IPS-NIHi11 (cell line): ENCODE measurements around the gene AUTS2.

Source experiments
- DNase-seq: peaks from one replicate; pipeline ENCODE4 v3.0.0; 2012; ENCODE audit warnings: mixed read lengths, low spot score

Gene AUTS2

GRCh38 chr7:69857014-69857413 lies 258.7 kb downstream of the AUTS2 start:
- no peak for DNase-seq

GRCh38 chr7:69858471-69858870 lies 260.2 kb downstream of the AUTS2 start:
- peak; percentile 22 for DNase-seq

GRCh38 chr7:69859342-69859741 lies 261.1 kb downstream of the AUTS2 start:
- no peak for DNase-seq

GRCh38 chr7:69860486-69860885 lies 262.2 kb downstream of the AUTS2 start:
- DNase-seq: no peak

- no peak for DNase-seq
These were observed 262.8 kb downstream of the AUTS2 start for GRCh38 chr7:69860941-69861622.

- DNase-seq: no peak
These were observed 264.3 kb downstream of the AUTS2 start for GRCh38 chr7:69862413-69863064.

GRCh38 chr7:69864274-69864673 lies 266.0 kb downstream of the AUTS2 start:
- DNase-seq: no peak

- DNase-seq: no peak
These were observed 266.5 kb downstream of the AUTS2 start for GRCh38 chr7:69864822-69865221.

- DNase-seq: no peak
These were observed 270.6 kb downstream of the AUTS2 start for GRCh38 chr7:69868921-69869320.

GRCh38 chr7:69871213-69871885 lies 273.1 kb downstream of the AUTS2 start:
- no peak for DNase-seq

GRCh38 chr7:69871886-69872569 lies 273.8 kb downstream of the AUTS2 start:
- DNase-seq: no peak

- no peak for DNase-seq
These were observed 275.2 kb downstream of the AUTS2 start for GRCh38 chr7:69873512-69873911.

- no peak for DNase-seq
These were observed 279.7 kb downstream of the AUTS2 start for GRCh38 chr7:69878015-69878414.

- no peak for DNase-seq
These were observed 280.3 kb downstream of the AUTS2 start for GRCh38 chr7:69878591-69878990.

GRCh38 chr7:69879989-69880388 lies 281.7 kb downstream of the AUTS2 start:
- no peak for DNase-seq

- DNase-seq: no peak
These were observed 282.6 kb downstream of the AUTS2 start for GRCh38 chr7:69880840-69881239.

- no peak for DNase-seq
These were observed 284.0 kb downstream of the AUTS2 start for GRCh38 chr7:69882269-69882668.

GRCh38 chr7:69883399-69883891 lies 285.2 kb downstream of the AUTS2 start:
- no peak for DNase-seq

- DNase-seq: no peak
These were observed 287.2 kb downstream of the AUTS2 start for GRCh38 chr7:69885431-69885830.

- no peak for DNase-seq
These were observed 291.2 kb downstream of the AUTS2 start for GRCh38 chr7:69889338-69889975.

GRCh38 chr7:69889976-69890351 lies 291.7 kb downstream of the AUTS2 start:
- DNase-seq: no peak

GRCh38 chr7:69892790-69893189 lies 294.5 kb downstream of the AUTS2 start:
- no peak for DNase-seq
